ENCODE data around the gene CFAP20. TPM values are rescaled to one million over a fixed set of nuclear protein-coding genes. Genes with fewer than 3 reads are reported as not detected.

CFAP20 gene
- total and polyA plus RNA-seq, 2 experiments from 2014 or later = 61.1 to 81.7 TPM

DNA sequence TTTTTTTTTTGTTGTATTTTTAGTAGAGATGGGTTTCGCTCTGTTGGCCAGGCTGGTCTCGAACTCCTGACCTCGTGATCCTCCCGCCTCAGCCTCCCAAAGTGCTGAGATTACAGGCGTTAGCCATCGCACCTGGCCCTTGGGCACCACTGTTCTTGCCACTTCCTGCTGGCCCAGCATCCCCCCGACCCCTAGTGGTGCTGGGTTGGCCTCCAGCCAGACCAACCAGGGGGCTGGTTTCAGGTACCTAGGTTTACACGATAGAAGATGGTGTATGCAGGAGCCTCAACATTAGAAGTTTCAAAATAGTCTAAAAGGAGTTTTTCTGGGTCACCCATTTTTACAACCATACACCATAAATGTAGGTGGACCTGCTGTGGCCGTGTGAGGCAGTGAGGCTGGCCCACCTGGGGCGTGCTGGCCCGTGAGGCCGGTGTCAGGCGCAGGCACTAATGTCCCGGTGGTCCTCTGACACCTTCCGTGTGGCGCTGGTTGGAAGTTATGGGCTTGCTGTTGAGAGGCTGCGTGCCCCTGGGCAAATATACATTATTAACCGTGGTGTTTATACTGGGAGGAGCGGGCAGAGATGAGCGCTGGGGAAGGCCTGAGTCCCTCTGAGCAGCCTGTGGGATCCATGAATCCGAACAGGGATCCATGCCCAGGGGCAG, 43.5 kb downstream of the CFAP20 start:
- no peaks in the 10 kb centered on the region for H3K36me3 Mint-ChIP-seq (ENCODE audit: low read depth)
- Histone ChIP-seq H4K20me1 (replicated peaks; ENCODE audit: insufficient read depth) (no peaks in the 10 kb centered on the region), H3K9me2 (ENCODE audit: insufficient read depth) (no peaks in the 10 kb centered on the region), H3K27me3 (ENCODE audit: insufficient read depth) (no peaks in the 10 kb centered on the region), H2AFZ (no peak overlapping the region), H3K36me3 (ENCODE audit: insufficient read depth) (no peaks in the 10 kb centered on the region), H3K4me2 (no peak overlapping the region), H3F3A (replicated peaks; ENCODE audit: low read depth) (peaks cover 7% of the 10 kb centered on the region), H3K4me1 (ENCODE audit: insufficient read depth) (peaks cover 10% of the 10 kb centered on the region), H3K4me3 (no peak overlapping the region), H3K27ac (ENCODE audit: low read depth) (no peak overlapping the region), H3K79me2 (replicated peaks; ENCODE audit: insufficient read depth) (no peaks in the 10 kb centered on the region)
- no peak overlapping the region for H3K27ac Mint-ChIP-seq
- ATAC-seq = peak; percentile 16; the same call in 1 of the 3 replicates
- H3K4me1 Mint-ChIP-seq = peaks cover 17% of the 10 kb centered on the region
- DNase-seq (ENCODE audit: low spot score) = no peak
- H3K27me3 Mint-ChIP-seq (ENCODE audit: insufficient read depth, low read depth, poor library complexity) = peaks cover 7% of the 10 kb centered on the region
- no peak overlapping the region for H3K4me3 Mint-ChIP-seq
- no peaks in the 10 kb centered on the region for H3K9me3 Mint-ChIP-seq
- TF ChIP-seq ZNF331 (CRISPR knock-in tag; IDR thresholded peaks at IDR 0.05; ENCODE audit: low read depth) (no peak), ZNF114 (CRISPR knock-in tag; IDR thresholded peaks at IDR 0.05) (no peak)
- TF ChIP-seq, protein P1, sequence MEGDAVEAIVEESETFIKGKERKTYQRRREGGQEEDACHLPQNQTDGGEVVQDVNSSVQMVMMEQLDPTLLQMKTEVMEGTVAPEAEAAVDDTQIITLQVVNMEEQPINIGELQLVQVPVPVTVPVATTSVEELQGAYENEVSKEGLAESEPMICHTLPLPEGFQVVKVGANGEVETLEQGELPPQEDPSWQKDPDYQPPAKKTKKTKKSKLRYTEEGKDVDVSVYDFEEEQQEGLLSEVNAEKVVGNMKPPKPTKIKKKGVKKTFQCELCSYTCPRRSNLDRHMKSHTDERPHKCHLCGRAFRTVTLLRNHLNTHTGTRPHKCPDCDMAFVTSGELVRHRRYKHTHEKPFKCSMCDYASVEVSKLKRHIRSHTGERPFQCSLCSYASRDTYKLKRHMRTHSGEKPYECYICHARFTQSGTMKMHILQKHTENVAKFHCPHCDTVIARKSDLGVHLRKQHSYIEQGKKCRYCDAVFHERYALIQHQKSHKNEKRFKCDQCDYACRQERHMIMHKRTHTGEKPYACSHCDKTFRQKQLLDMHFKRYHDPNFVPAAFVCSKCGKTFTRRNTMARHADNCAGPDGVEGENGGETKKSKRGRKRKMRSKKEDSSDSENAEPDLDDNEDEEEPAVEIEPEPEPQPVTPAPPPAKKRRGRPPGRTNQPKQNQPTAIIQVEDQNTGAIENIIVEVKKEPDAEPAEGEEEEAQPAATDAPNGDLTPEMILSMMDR (conservative IDR thresholded peaks at IDR 0.05; ENCODE audit: low read depth in 2 of 2) = peak in 1 of 2 experiments; percentile 13; a peak in 1 of 4 replicates

- H3K27me3 ChIP-seq (ENCODE audit: insufficient read depth) = no peaks in the 10 kb centered on the region
- 0 out of 2 replicates have a peak overlapping the region, but pooled peaks have one; percentile 32 for H2AFZ ChIP-seq
- Mint-ChIP-seq H3K4me3 (no peak overlapping the region), H3K4me1 (peaks cover 17% of the 10 kb centered on the region), H3K27me3 (ENCODE audit: insufficient read depth, low read depth, poor library complexity) (peaks cover 7% of the 10 kb centered on the region), H3K9me3 (no peaks in the 10 kb centered on the region), H3K27ac (no peak overlapping the region), H3K36me3 (ENCODE audit: low read depth) (no peaks in the 10 kb centered on the region)
- no peak for DNase-seq (ENCODE audit: low spot score)
- ATAC-seq = no peak
- H3K27ac ChIP-seq (ENCODE audit: low read depth) = no peak overlapping the region
- H3K4me3 ChIP-seq = no peak overlapping the region
- H3K79me2 ChIP-seq (replicated peaks; ENCODE audit: insufficient read depth) = no peaks in the 10 kb centered on the region
- peaks cover 10% of the 10 kb centered on the region for H3K4me1 ChIP-seq (ENCODE audit: insufficient read depth)
- H4K20me1 ChIP-seq (replicated peaks; ENCODE audit: insufficient read depth) = no peaks in the 10 kb centered on the region
- H3K9me2 ChIP-seq (ENCODE audit: insufficient read depth) = no peaks in the 10 kb centered on the region
- H3K36me3 ChIP-seq (ENCODE audit: insufficient read depth) = no peaks in the 10 kb centered on the region
- H3F3A ChIP-seq (replicated peaks; ENCODE audit: low read depth) = peaks cover 7% of the 10 kb centered on the region
- H3K4me2 ChIP-seq = no peak overlapping the region
- TF ChIP-seq POLR2AphosphoS5 (IDR thresholded peaks at IDR 0.05; ENCODE audit: low read depth) (no peak), JUNB (IDR thresholded peaks at IDR 0.05; ENCODE audit: unreplicated experiment) (no peak), ZNF331 (CRISPR knock-in tag; IDR thresholded peaks at IDR 0.05; ENCODE audit: low read depth) (no peak), STAT1 (IDR thresholded peaks at IDR 0.05; ENCODE audit: unreplicated experiment) (no peak), ZNF114 (CRISPR knock-in tag; IDR thresholded peaks at IDR 0.05) (no peak), REST (IDR thresholded peaks at IDR 0.05; ENCODE audit: unreplicated experiment) (no peak), EZH2 (IDR thresholded peaks at IDR 0.05; ENCODE audit: low read depth, unreplicated experiment) (no peak), CREB1 (CRISPR knock-in tag; IDR thresholded peaks at IDR 0.05; ENCODE audit: low read depth) (no peak)
- TF ChIP-seq, protein P2, sequence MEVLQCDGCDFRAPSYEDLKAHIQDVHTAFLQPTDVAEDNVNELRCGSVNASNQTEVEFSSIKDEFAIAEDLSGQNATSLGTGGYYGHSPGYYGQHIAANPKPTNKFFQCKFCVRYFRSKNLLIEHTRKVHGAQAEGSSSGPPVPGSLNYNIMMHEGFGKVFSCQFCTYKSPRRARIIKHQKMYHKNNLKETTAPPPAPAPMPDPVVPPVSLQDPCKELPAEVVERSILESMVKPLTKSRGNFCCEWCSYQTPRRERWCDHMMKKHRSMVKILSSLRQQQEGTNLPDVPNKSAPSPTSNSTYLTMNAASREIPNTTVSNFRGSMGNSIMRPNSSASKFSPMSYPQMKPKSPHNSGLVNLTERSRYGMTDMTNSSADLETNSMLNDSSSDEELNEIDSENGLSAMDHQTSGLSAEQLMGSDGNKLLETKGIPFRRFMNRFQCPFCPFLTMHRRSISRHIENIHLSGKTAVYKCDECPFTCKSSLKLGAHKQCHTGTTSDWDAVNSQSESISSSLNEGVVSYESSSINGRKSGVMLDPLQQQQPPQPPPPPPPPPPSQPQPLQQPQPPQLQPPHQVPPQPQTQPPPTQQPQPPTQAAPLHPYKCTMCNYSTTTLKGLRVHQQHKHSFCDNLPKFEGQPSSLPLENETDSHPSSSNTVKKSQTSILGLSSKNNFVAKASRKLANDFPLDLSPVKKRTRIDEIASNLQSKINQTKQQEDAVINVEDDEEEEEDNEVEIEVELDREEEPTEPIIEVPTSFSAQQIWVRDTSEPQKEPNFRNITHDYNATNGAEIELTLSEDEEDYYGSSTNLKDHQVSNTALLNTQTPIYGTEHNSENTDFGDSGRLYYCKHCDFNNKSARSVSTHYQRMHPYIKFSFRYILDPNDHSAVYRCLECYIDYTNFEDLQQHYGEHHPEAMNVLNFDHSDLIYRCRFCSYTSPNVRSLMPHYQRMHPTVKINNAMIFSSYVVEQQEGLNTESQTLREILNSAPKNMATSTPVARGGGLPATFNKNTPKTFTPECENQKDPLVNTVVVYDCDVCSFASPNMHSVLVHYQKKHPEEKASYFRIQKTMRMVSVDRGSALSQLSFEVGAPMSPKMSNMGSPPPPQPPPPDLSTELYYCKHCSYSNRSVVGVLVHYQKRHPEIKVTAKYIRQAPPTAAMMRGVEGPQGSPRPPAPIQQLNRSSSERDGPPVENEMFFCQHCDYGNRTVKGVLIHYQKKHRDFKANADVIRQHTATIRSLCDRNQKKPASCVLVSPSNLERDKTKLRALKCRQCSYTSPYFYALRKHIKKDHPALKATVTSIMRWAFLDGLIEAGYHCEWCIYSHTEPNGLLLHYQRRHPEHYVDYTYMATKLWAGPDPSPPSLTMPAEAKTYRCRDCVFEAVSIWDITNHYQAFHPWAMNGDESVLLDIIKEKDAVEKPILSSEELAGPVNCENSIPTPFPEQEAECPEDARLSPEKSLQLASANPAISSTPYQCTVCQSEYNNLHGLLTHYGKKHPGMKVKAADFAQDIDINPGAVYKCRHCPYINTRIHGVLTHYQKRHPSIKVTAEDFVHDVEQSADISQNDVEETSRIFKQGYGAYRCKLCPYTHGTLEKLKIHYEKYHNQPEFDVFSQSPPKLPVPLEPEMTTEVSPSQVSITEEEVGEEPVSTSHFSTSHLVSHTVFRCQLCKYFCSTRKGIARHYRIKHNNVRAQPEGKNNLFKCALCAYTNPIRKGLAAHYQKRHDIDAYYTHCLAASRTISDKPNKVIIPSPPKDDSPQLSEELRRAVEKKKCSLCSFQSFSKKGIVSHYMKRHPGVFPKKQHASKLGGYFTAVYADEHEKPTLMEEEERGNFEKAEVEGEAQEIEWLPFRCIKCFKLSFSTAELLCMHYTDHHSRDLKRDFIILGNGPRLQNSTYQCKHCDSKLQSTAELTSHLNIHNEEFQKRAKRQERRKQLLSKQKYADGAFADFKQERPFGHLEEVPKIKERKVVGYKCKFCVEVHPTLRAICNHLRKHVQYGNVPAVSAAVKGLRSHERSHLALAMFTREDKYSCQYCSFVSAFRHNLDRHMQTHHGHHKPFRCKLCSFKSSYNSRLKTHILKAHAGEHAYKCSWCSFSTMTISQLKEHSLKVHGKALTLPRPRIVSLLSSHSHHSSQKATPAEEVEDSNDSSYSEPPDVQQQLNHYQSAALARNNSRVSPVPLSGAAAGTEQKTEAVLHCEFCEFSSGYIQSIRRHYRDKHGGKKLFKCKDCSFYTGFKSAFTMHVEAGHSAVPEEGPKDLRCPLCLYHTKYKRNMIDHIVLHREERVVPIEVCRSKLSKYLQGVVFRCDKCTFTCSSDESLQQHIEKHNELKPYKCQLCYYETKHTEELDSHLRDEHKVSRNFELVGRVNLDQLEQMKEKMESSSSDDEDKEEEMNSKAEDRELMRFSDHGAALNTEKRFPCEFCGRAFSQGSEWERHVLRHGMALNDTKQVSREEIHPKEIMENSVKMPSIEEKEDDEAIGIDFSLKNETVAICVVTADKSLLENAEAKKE (CRISPR knock-in tag; IDR thresholded peaks at IDR 0.05) = no peak
These were observed 44.0 kb downstream of the CFAP20 start for GRCh38 chr16:58085171-58085570.

Measured in GM23338 (cell line).